GM20431 (cell line): Measurements from ENCODE around the gene AGTRAP.

ENCODE experiments used
- in situ Hi-C: fragments of 300-500 bp; cut with MseI, MboI; formaldehyde crosslinking; loops from one replicate; pipeline ENCODE4 v1.15.0; 2020; ENCODE audit warnings: low sequenced_read_pairs; ENCODE audit not compliant: unreplicated experiment

AGTRAP gene

DNA sequence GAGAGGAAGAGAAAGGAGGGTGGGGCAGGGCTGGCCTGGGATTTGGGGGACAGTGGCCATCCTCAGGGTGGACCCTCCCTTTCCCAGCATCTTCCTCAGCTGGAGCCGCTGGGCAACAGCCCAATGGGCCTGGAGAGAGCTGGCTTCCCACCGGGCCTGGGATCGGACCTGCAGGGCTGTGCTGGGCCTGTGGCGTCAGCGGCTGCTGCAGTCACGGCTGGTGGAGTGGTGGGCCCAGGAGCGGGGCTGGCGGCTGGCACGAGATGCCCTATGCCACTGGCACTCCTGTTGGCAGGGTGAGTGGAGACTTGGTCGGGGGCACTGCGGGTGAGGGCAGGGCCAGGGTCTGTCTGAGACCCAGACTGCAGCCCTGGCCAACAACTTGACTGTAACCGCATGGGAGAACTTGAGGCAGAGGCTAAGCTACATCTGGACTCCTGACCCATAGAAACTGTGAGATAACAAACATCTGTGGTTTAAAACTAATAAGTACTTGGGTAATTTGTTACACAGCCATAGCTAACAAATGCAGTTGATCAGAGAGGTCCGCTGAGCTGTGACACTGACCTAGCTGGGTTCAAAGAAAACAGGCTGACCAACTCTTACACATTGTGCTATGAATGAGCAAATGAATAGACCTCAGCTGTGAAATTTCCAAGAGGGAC is 43.9 kb downstream of the AGTRAP start:
- in situ Hi-C loops: no loop called here

DNA sequence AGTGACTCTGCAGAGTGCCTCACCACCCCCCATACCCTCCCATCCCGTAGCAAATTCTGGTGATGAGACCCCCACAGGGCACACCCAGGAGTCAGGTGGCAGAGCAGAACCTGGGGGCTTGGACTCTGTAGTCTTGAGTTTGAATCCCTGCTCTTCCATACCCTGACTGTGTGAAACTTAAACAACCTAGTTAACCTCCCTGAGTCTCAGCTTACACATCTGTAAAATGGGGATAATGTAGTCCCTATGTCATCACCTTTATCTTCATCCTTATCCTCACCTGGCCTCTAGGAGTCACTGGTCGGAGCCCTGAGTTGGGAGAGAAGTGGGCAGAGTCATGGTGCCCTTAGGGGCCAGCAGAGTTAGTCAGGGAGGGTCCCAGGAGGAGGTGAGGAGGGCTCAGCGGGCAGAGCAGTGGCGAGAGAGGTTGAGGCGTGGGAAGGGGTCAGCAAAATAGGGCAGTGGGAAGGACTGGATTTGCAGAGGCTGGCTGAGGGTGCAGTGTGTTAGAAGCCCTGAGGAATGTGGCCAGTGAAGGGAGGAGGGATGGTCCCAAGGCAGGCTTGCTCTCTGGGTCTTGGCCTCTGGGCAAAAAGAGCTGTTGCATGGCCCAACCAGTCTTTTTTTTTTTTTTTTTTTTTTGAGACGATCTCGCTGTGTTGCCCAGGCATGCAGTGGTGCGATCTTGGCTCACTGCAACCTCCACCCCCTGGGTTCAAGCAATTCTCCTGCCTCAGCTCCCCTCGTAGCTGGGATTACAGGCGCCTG is 44.6 kb downstream of the AGTRAP start:
- in situ Hi-C loops: no loop called here

DNA sequence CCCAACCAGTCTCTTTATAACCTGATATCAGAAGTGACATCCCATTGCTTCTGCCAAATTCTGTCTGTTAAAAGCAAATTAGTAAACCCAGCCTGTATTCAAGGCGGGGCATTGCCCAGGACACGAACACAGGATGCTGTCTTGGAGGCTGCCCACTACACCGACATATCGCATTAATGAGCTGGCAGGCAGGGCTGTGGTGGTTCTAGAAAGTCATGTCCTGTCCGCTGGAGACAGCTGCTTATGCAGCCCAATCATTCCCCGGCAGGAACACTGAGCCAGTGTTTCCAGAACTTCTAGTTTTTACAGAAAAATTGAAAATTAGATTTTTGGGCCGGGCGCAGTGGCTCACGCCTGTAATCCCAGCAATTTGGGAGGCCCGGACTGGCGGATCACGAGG is 45.4 kb downstream of the AGTRAP start:
- in situ Hi-C loops: no loop called here

DNA sequence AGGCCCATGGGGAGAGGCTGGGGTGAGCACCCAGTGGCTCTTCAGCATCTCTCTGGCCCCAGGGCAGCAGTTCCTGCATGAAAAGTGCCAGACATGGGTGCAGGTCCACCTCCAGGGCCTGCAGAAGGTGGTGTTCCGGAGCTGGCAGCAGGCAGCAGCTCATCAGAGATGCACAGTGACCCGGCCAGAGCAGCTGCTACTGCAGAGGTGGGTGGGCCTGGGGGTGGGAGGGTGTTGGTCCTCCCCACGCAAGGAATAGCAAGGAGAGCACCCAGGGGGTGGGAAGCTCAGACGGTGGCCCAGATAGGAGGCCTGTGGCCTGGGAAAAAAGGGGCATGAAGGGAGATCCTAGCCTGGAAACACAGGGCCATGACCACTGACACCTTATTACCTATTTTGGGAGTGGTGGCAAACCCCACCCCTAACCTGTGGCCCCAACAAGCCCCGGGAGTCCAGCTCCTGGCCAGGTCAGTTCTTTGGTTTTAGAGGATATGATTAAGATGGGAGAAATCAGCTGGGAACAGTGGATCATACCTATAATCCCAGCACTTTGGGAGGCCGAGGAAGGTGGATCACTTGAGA is 46.3 kb downstream of the AGTRAP start:
- in situ Hi-C loops: no loop called here

DNA sequence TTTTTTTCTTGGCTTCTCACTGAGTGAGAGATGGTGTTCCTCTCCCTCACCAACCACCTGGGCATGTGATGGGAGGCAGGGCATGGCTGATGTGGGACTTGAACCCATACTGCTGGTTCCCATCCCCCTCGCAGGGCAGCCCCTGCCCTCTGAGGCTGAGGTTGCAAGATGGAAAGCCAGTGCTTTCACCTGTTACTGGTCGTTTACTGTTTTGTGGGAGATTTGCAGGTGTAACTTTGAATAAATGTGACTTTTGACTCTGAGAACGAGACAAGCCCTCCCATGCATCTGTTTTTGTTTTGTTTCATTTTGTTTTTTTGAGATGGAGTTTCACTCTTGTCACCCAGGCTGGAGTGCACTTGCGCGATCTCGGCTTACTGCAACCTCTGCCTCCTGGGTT is 47.6 kb downstream of the AGTRAP start:
- in situ Hi-C loops: no loop called here

DNA sequence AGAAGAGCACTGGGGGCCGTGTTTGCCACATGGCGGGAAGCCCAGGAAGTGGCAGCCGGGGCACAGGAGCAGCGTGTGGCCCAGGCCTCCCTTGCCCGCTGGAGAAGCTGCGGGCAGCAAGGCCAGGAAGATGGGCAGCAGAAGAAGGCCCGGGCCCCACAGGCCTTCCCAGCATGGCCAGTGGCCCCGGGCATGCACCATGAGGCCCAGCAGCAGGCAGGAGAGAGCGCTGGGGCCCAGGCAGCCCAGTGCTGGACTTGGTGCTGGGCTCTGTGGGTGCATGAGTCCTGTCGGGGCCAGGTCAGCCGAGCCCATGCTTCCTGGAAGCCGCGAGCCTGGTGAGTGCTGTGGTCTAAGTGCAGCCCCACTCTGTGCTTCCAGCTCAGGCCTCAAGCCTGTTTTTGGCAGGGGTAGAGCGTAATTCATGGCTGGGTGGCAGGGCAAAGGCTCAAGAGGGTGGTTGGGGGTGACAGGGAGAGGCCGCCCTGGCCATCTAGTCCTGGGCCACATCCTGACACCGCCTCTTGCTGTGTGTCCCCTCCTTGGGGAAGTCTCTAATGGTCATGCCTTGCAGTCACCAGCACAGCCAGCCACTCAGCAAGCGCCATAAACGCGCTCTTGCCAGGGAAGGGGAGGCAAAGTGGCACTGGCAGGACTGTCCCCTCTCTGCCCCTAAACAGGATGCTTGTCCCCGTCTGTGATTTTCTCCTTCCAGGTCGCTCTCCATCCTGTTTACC is 48.5 kb downstream of the AGTRAP start:
- in situ Hi-C loops: no loop called here

DNA sequence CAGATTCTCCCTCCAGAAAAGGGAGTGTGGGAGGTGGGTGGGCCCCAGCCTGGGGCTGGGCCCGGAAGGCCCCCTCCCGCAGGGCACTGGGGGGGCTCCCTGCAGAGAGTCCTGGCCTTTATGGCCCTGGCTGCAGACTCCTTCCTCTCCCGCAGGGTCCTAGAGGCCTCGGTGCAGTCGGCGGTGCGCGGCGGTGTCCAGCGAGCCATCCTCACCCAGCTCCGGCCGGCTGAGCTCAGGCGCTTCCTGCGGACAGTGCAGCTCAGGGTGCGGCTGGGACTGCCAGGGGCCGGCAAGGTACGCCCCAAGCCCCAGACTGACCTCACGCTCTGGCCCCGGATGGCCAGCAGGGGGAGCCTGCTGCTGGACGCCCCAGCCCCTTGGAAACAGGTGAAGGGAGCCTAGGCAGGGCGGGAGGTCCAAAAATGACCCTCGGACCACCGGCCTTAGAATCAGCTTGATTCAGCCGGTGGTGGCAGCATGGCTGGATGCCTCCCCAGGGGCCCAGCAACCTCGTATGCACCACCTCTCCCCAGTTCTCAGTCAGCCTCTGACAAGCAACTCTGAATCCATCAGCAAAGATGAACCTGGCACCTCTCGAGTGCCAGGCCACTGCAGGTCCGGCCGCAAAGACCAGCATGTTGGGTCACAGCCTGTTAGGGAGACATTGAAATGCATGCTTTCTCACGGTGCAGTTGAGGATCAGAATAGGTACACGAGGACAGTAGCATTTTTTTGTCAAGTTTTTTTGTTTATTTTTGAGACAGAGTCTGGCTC is 49.2 kb downstream of the AGTRAP start:
- in situ Hi-C loops: no loop called here

DNA sequence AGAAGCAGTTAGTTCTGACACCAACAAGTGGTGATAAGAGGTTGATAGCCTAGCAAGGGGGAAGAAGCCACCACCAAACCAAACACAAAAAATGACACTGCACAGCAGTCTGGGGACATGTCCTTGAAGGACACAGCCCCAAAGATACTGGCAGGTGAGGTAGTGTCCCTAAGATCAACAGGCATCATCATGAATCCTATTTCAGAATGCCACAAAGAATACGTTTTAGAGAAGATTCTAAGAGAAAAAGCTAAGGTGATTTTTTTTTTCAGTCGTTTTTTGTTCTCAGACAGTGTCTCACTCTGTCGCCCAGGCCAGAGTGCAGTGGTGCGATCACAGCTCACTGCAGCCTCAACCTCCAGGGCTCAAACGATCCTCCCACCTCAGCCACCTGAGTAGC is 50.2 kb downstream of the AGTRAP start:
- in situ Hi-C loops: no loop called here

DNA sequence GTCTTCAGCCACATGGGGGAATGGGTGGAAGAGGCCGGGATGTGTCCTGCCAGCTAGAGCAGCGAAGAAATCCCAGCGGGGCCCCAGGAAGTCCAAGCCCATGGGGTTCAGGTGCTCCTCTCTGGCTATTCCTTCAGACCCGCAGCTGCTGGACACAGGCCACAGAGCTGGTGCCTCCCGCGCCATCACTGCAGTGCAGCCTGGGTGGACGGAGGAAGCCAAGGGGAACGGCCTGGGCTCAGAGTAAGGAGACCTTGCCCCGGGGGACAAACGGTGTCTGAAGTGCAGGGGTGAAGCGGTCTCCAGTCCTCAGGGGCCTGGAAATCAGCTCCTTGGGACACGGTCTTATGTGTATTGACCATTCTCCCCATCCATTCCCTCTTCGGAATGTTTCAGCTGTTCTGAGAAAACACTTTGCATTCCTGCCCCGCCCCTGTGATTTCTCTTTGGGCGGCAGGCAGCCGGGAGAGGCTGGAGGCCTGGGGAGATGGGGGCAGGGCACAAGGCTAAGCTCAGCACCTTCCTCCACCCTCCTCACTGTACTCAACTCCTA is 51.4 kb downstream of the AGTRAP start:
- in situ Hi-C loops: no loop called here

DNA sequence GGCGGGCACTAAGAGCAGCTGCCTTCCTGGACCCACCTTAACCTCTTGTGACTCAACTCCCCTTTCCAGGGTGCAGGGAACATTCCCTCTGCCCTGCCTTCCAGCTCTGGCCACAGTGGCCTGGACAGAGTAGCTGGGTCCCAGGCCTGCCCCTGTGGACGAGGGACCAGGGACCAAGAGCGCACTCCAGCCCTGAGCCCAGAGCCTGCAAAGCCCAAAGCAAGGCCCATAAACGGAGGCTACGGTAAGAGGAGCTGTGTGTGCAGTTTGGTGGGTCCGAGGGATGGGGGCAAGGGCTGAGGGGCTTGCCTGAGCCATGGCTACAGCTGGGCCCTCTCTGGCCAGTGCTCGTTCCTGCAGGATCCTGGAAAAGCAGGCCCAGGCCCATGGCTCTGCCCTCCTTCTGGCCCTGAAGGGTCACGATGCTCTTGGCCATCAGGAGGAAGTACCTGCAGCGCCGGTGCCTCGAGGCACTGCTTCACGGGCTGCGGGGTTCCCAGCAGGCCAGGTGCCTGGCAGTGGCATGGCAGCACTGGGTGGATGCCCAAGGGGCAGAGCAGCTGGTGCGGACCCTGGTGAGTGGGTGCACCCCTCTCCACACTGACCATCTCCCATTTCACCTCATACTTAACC is 52.0 kb downstream of the AGTRAP start:
- in situ Hi-C loops: no loop called here

DNA sequence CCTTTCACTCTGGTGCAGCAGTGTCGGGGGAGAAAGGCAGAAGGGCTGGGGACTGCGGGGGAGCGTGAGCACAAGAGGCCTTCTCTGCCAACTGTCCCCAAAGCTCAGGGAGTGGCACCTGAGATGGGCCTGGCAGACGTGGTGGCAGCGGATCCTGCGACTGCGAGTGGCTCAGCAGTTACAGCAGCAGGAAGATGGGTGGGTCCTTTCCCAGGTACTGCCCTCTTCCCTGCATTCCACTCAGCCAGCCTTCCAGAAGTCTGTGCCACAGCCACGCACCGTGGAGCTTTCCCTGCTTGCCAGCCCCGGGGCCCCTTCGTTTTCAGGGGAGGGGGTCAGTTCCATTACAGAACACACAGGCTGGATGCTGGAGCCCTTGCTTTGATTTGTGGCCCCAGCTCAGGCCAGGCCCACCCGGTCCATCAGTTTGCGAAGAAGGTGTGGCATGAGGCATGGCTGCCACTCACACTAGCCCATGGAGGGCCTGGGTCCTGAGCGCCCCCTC is 52.7 kb downstream of the AGTRAP start:
- in situ Hi-C loops: no loop called here

DNA sequence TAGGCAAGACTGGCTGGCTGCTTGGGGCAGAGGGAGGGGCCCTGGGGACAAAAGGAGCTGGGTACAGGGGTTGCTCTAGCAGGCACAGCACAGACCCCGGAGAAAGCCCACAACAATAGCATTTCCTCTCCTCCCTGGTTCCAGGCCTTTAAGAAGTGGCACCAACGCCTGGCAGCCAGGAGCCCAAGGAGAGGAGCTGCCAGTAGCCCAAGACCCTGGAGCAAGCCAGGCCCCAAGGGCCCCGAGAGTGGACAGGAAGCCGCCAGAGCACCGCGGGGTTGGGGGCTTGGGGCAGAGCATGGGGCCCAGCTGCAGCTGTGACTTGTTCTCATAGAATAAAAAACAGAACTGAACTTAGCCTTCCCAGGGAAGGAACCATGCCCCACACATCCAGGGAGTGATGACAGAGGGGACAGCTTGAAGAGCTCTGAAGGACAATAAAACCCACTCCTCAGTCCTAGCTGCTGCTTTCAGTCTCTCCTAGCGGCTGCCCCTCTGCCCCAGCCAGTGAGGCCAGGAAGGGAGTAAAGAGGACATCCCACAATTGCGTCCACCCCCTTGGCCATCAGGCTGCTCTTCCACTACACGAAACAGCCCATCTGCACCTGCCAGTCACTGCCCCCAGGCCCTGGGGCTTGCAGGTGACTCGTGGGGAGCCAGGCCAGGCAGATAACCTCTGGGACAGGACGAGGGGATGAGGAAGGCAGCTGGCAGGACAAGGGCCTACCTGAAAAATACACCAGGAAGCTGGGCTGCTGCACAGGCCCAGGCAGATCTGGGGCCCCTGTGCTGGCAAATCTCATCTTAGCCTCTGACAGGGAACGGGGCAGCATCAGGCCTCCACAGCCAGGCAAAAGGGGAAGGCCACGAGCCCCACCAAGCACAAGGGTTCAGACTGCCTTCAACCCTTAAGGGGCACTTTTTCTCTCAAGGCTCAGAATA is 53.5 kb downstream of the AGTRAP start:
- in situ Hi-C loops: no loop called here

DNA sequence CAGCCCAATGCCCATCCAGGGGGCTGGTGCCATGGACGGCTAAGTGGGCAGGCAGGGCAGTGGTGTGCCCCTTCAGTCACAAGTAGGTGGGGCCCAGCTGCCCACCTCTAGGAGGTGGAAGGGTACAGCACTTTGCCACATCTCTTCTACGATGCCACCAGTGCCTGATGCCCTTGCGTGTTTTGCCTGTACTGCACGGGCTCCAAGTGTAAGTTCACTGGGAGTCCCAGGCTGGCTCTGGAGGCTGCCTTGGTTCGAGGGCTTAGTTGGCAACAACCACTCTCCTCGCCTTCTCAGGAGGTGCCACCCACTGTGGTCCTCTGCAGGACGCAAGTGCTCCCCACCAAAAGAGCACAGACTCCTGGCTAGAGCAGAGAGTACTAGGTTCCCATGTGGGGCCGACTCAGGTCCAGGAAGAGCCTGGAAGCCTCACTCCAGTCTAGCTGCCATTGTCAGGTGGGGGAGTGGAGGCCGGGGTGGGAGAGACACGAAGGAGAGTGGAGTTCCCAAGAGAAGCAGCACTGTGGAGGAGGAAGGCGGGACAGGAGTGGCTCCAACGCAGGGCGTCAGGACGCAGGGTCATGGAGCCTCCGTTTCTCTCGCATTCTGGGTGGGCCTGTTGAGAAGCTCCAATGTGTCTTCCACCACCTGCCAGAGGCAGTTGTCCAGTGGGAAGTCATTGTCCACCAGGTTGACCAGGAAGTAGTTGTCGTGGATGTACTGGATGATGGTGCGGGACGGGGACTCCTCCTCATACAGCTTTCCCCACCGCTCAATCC is 54.4 kb downstream of the AGTRAP start:
- in situ Hi-C loops: no loop called here

DNA sequence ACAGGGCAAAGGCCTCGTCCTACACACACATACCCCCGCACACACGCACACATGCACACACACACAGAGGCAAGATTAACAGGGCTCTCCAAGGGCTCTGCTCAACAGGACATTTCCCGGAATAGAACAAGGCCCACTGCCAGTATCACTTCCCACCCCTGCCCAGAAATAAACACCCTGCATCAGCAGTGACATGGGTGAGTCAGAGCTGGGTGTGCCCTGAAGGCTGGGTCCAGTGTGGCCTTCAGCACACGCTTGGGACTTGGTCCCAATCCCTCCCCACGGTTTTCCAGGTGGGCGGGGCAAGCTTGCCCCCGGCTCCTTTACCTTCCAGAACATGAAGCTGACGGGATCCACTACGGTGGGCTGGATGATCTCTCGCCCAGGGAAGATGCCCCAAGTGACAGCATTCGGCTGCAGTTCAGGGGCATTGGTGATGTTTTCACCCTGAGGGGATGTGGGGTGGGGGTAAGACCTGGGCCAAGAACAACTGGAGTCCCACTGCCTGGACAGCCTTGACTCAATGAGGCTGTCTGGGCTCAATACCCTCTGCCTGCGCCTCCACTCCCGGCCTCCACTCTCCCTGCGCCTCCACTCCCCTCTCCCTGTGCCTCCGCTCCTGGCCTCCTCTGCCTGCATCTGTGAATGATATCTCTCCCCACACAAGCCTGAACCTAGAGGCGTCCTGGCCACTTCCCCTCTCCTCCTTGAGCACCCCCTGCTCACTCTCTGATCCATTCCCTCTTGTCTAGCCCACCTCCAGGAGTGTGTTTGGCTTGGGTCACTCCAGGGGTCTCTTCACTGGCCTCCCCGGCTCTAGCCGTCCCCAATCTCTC is 55.2 kb downstream of the AGTRAP start:
- in situ Hi-C loops: no loop called here

DNA sequence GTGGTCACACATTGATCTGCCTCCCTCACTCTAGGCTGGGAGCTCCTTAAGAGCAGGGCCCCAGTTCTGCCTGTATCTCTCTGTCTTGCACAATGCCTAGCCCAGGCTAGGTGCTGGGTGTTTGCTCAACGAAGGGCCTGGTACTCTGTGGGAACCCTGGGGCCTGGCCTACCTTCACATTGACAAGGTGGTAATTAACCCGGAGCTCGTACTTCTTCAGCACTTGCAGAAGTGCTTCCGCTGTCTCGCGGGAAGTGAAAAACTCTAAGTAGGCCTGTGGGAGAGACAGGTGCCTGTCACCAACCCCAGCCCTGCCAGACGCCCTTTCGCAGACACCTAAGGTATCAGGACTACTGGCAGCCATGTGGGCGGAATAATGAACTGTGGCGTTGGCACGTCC is 56.2 kb downstream of the AGTRAP start:
- in situ Hi-C loops: no loop called here

DNA sequence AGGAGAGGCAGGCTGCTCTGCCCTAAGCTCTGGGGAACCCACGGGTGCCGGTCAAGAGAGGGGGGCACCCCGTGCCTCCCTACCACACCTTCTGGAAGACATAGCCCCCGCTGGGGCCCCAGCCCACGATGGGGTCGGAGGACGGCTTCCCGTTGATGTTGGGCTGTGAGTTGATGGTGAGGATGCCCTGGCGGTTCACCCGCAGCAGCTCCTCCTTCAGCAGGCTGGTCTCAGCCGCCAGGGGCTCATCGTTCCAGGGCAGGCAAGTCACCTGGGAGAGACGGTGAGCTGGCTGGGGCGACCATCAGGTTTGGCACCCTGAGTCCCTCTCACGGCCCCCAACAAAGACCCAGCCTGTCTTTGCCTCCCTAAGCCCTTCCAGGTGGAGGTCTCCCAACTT is 57.9 kb downstream of the AGTRAP start:
- in situ Hi-C loops: no loop called here
